ENCODE data around the gene LRP6. TPM values are rescaled to one million over a fixed set of nuclear protein-coding genes. Genes with fewer than 3 reads are reported as not detected.

The LRP6 gene
- total and polyA plus RNA-seq, 2 of the 8 experiments (the other 6 are each of a cell fraction or from before 2014, with no cell fraction given) = 53.6 to 73.2 TPM

GRCh38 chr12:12286441-12286840 is 19.6 kb upstream of the LRP6 start:
- no peak overlapping the region for H3K9ac ChIP-seq (replicated peaks in 1 of 4; ENCODE audit: extremely low read depth in 1 of 4, low read depth in 3 of 4, low read length in 3 of 4)
- H2BK12ac ChIP-seq (ENCODE audit: low read depth, low read length) = no peak overlapping the region
- H2BK20ac ChIP-seq (ENCODE audit: low read length) = no peak overlapping the region
- no peak overlapping the region for H3K4ac ChIP-seq (replicated peaks; ENCODE audit: insufficient read length, low read depth, low read length)
- H3K14ac ChIP-seq (ENCODE audit: insufficient read length) = no peak overlapping the region
- no peak overlapping the region for H2BK15ac ChIP-seq (ENCODE audit: low read length)
- H2BK120ac ChIP-seq (replicated peaks; ENCODE audit: low read depth, low read length) = no peak overlapping the region
- WGBS, 2 experiments (ENCODE audit: extremely low coverage in 1 of 2, insufficient coverage in 1 of 2, insufficient read length in 1 of 2, insufficient replicate concordance in 2 of 2, low coverage in 1 of 2, low lambda C conversion rate in 2 of 2, missing lambda C conversion rate in 1 of 2) = 100% methylated on average over 5 of the region's 5 CpGs; no CpG with 5 or more reads in 1 of the 2 experiments
- H3K4me1 ChIP-seq (replicated peaks in 1 of 4; ENCODE audit: control insufficient read depth in 3 of 4, insufficient read depth in 4 of 4, low read length in 3 of 4) = peaks cover 0 to 17% (median 5%) of the 10 kb centered on the region in 4 experiments; a peak in 5 of 7 replicates
- H3K4me2 ChIP-seq (ENCODE audit: insufficient read depth in 1 of 2, low read depth in 2 of 2, low read length in 2 of 2) = no peak overlapping the region
- H4K8ac ChIP-seq (ENCODE audit: extremely low read depth, insufficient read depth, low read length) = no peak overlapping the region; the same call in 1 of the 2 replicates
- no peak overlapping the region for H4K5ac ChIP-seq (ENCODE audit: insufficient read length, low read depth, low read length)
- no peak overlapping the region for H3K27ac ChIP-seq (ENCODE audit: low read depth, low read length)
- H3K79me1 ChIP-seq (ENCODE audit: low read depth, low read length) = no peaks in the 10 kb centered on the region
- no peak for DNase-seq (ENCODE audit: low read depth in 1 of 2, low spot score in 2 of 2)
- POLR2A ChIA-PET (ENCODE audit: partially characterized antibody) = interaction anchor here (0.6 to 1.9 kb wide), 5 partner anchors 9 to 219 kb away, joined by 3 to 9 read pairs (median 4); partner anchors contain the start of gene LRP6
- CTCF ChIA-PET (ENCODE audit: partially characterized antibody) = interaction anchor here (0.6 to 0.9 kb wide), 2 partner anchors 403 to 498 kb away, joined by 3 to 4 read pairs; no protein-coding TSS in a partner anchor
- no peaks in the 10 kb centered on the region; a peak in 1 of 7 replicates for H3K27me3 ChIP-seq (replicated peaks in 1 of 4; ENCODE audit: control insufficient read depth in 3 of 4, extremely low read depth in 1 of 4, insufficient read depth in 3 of 4, low read length in 3 of 4)
- no peak overlapping the region for H4K91ac ChIP-seq (replicated peaks; ENCODE audit: insufficient read length, low read length)
- no peak for FAIRE-seq
- no peak overlapping the region for H3K4me3 ChIP-seq (ENCODE audit: extremely low read depth in 1 of 4, insufficient read depth in 2 of 4, low read depth in 3 of 4, low read length in 4 of 4)
- no peak overlapping the region for H2BK5ac ChIP-seq (ENCODE audit: low read depth, low read length)
- H3K79me2 ChIP-seq (ENCODE audit: control insufficient read depth in 1 of 2, insufficient read depth in 2 of 2, low read length in 2 of 2) = no peaks in the 10 kb centered on the region
- no peaks in the 10 kb centered on the region for H4K20me1 ChIP-seq (replicated peaks in 1 of 2; ENCODE audit: control insufficient read depth in 1 of 2, insufficient read depth in 2 of 2, low read length in 2 of 2)
- H3K9me3 ChIP-seq (ENCODE audit: insufficient read depth in 2 of 2, low read depth in 1 of 2, low read length in 1 of 2) = no peaks in the 10 kb centered on the region
- H3K23me2 ChIP-seq (ENCODE audit: low read depth, low read length) = no peaks in the 10 kb centered on the region
- no peaks in the 10 kb centered on the region for H3K36me3 ChIP-seq (ENCODE audit: control insufficient read depth in 2 of 4, insufficient read depth in 4 of 4, low read length in 3 of 4)
- no peak overlapping the region for H3K23ac ChIP-seq (ENCODE audit: insufficient read length)
- H2AFZ ChIP-seq (ENCODE audit: low read length) = no peak overlapping the region
- no peak overlapping the region for H2AK5ac ChIP-seq (ENCODE audit: low read depth, low read length)
- H3K56ac ChIP-seq (replicated peaks; ENCODE audit: insufficient read length, low read depth, low read length) = no peak overlapping the region
- H3K18ac ChIP-seq (ENCODE audit: extremely low read depth, low read length) = no peak overlapping the region
- TF ChIP-seq KDM1A (IDR thresholded peaks at IDR 0.05; ENCODE audit: borderline replicate concordance, low read length) (no peak), RAD21 (IDR thresholded peaks at IDR 0.05 in 1 of 2, conservative IDR thresholded peaks at IDR 0.05 in 1 of 2; ENCODE audit: low read depth in 2 of 2, low read length in 2 of 2) (no peak), MAX (IDR thresholded peaks at IDR 0.05) (no peak), ATF2 (IDR thresholded peaks at IDR 0.05; ENCODE audit: low read length) (no peak), HDAC6 (IDR thresholded peaks at IDR 0.05; ENCODE audit: low read depth, low read length) (no peak), RNF2 (IDR thresholded peaks at IDR 0.05; ENCODE audit: borderline replicate concordance, low read depth, low read length, missing control alignments, poor library complexity, severe bottlenecking) (no peak), CHD2 (IDR thresholded peaks at IDR 0.05; ENCODE audit: low read length) (no peak), EZH2 (IDR thresholded peaks at IDR 0.05; ENCODE audit: low read depth, low read length, severe bottlenecking) (no peak), KDM4A (IDR thresholded peaks at IDR 0.05; ENCODE audit: low read depth, low read length, severe bottlenecking) (no peak)

Data from H1 (cell line).